Measurements from ENCODE around the gene MAGEA8.
"Not testable (repeated sequence)": the region's sequence is repeated elsewhere in the genome, so short reads cannot be mapped to it uniquely, and the experiment has no call there.

MAGEA8 gene

DNA sequence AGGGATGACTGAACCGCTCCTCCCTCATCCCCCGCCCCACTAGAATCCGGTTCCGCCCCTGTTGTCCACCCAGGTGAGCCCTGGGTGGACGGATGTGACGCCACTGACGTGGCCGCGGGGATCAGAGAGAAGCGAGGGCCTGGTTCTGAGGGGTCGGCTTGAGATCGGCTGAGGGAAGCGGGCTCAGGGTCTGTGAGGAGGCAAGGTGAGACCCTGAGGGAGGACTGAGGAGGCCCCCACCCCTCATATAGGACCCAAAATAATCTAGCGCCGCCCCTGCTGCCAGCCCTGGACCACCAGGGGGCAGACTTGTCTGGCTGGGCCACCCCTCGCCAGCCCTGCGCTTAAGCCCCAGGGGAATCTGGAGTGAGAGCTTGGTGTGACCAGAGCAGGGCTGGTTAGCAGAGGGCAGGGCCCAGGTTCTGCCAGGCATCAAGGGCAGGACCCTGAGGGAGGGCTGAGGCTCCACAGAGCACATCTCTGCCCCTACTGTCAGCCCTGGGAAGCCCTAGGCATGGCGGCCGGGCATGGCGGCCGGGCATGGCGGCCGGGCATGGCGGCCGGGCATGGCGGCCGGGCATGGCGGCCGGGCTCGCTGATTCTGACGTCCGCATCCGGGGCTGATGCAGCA is at the start of gene MAGEA8:
TSS of gene MAGEA8 (plus strand) at position 103 of the 631 bp plus-strand sequence. CDS start 3,090 bp downstream, outside the sequence.
- DNase-seq (ENCODE audit: low read depth, low spot score), result no peak

DNA sequence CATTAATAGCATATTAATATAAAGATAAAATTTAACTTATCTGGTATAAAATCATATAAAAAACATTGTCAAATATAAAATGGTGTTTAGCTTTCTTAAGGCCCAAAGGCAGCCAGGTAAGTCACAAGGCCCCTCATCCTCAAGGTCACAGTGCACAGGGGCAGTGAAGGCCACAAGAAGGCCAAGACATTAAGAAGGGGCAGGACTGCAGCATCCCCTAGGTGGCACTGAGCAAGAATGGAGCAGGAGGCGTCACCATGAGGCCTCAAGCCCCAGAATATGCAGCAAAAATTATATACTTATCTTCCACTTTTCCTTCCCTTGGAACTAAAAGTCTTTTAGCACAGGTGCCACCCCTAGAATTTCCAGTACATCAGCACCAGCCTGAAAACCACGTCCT is 49.5 kb upstream of the MAGEA8 start:
- DNase-seq (ENCODE audit: low read depth, low spot score), result no peak

DNA sequence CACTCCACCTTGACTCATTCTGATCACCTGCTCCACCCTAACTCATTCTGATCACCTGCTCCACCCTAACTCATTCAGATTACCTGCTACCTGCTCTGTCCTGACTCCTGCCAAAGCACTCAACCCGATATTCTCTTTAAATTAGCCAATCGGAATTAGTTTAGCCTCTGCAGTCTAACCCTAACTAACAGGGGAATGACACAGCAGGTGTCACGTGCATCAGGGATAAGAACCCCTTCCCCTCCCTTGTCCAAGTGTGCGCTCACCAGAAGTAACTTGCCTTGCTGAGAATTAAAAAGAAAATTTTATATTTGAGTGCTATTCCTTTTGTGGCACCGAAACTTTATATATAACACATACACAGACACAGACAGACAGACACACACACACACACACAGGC is 44.3 kb upstream of the MAGEA8 start:
- not testable (repeated sequence) for DNase-seq (ENCODE audit: low read depth, low spot score)

- DNase-seq (ENCODE audit: low read depth, low spot score), result no peak
These were observed 43.8 kb upstream of the MAGEA8 start for GRCh38 chrX:149837167-149837566.

GRCh38 chrX:149837639-149838038 is 43.3 kb upstream of the MAGEA8 start:
- DNase-seq (ENCODE audit: low read depth, low spot score), result no peak

GRCh38 chrX:149841929-149842328 is 39.1 kb upstream of the MAGEA8 start:
- DNase-seq (ENCODE audit: low read depth, low spot score), result no peak

DNA sequence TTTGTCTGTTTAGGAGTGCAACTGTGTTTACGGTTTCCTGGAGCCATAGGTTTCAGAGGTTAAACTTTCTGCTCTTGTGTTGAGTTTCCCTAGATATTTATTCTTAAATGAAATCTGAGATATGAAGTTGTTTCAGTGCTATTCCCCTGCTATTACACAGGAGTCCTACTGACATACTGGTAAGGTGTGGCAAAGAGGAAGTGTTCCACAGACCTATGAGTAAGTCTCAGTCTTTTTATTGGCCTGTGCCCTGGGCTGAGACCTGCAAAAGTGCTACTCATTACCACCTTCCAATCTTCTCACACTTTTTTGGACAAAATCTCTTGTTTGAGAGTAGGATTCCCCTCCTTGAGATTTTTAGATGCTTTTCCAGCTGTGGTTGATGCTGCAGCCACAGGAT is 35.6 kb upstream of the MAGEA8 start:
- DNase-seq (ENCODE audit: low read depth, low spot score), result no peak

GRCh38 chrX:149846789-149847188 is 34.2 kb upstream of the MAGEA8 start:
- no peak for DNase-seq (ENCODE audit: low read depth, low spot score)

- DNase-seq (ENCODE audit: low read depth, low spot score), result no peak
These were observed 32.1 kb upstream of the MAGEA8 start for GRCh38 chrX:149848855-149849254.

GRCh38 chrX:149849787-149850186 is 31.2 kb upstream of the MAGEA8 start:
- no peak for DNase-seq (ENCODE audit: low read depth, low spot score)

GRCh38 chrX:149851864-149852263 is 29.1 kb upstream of the MAGEA8 start:
- DNase-seq (ENCODE audit: low read depth, low spot score), result no peak

DNA sequence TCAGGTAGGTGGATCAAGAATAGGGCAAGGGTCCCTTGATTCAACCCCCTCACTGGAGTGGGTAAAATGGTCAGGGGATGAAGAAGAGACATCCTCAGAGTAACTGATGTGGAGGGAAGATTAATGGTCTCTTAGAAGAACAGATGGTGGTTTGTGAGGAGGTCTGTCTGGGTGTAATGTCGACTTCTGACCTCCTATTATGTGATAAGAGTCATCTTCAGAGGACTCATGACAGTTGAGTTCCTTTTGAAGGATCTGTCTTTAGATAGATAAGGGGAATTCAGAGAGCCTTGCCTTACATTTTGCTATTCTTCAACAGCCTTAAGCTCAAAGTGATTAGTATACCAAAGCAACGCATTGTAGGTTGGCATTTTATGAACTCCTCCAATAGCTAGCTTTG is 27.1 kb upstream of the MAGEA8 start:
- DNase-seq (ENCODE audit: low read depth, low spot score), result no peak

- DNase-seq (ENCODE audit: low read depth, low spot score), result no peak
These were observed 22.4 kb upstream of the MAGEA8 start for GRCh38 chrX:149858592-149858991.

DNA sequence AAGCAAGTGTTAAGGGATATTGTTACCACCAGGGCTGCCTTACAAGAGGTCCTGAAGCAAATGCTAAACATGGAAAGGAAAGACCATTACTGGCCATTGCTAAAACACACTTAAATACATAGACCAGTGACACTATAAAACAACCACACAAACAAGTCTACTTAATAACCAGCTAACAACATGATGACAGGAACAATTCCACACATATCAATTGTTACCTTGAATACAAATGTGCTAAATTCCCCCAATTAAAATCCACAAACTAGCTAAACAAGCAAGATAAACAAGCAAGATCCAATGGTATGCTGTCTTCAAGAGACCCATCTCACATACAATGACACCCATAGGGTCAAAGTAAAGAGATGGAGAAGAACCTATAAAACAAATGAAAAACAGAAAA is 20.5 kb upstream of the MAGEA8 start:
- DNase-seq (ENCODE audit: low read depth, low spot score), result no peak

DNA sequence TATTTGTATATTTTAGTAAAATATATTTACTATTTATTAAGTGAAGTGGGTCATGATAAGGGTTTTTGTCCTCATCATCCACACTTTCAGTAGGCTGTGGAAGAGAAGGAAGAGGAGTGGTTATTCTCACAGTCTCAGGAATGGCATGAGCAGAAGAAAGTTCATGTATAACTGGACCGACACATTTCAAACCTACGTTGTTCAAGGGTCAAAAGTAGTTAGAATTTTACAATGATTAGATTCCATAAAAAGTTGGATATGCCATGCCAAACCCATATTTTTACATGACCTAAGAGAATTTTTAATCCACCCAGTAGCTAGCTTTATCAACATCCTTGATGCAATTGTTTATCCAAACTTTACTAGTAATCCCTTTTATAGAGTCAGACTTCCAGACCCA is 15.6 kb upstream of the MAGEA8 start:
- DNase-seq (ENCODE audit: low read depth, low spot score), result no peak

DNA sequence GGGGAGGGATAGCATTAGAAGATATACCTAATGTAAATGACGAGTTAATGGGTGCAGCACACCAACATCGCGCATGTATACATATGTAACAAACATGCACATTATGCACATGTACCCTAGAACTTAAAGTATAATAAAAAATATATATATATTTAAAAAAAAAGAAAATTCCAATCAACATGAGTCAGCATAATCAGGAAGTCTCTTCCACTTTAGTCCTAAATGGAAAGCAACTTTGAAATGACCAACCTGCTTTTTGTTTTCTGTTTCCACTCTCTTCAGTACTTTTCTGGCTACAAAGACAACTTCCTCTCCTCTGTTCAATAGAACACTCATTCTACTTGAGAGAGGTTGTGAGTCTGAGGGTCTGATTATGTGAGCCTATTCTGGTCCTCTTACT is 13.5 kb upstream of the MAGEA8 start:
- no peak for DNase-seq (ENCODE audit: low read depth, low spot score)

GRCh38 chrX:149870840-149871239 is 10.1 kb upstream of the MAGEA8 start:
- no peak for DNase-seq (ENCODE audit: low read depth, low spot score)

GRCh38 chrX:149871433-149871832 is 9.6 kb upstream of the MAGEA8 start:
- no peak for DNase-seq (ENCODE audit: low read depth, low spot score)

DNA sequence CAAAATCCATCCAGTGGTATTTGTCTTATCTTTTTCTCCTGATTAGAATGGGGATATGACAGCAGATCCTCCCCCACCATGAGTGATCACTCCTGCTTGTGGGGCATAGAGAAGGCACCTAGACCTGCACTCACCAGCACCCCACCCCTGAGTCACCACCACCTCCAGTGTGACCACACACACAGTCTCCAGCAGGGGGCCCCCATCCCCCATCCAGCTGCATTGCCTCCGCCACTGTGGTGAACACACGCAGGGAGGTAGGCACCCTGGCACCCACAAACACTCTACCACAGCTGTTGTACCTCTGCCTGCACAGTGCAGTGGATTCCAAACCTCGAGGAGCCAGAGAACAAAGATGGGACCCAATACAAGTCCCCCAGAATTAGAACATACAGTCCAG is 9.0 kb upstream of the MAGEA8 start:
- no peak for DNase-seq (ENCODE audit: low read depth, low spot score)

DNA sequence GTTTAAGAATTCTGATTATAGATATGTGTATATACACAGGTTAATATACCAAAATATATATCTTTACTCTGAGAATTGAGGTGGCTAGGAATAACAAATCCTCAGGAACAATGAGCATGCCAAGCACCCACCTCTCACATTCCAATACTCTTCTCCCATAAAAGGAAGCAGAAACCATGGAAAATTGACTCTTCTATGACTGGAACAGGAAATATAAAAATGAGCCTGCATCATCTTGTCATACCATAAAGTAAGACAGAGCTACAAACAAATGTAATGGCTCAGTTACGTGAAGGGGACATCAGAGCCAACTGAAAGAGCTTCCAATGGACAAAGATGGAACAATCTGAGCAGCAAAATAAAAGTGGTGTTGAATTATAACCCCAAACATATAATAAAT is 3.8 kb upstream of the MAGEA8 start:
- no peak for DNase-seq (ENCODE audit: low read depth, low spot score)

DNA sequence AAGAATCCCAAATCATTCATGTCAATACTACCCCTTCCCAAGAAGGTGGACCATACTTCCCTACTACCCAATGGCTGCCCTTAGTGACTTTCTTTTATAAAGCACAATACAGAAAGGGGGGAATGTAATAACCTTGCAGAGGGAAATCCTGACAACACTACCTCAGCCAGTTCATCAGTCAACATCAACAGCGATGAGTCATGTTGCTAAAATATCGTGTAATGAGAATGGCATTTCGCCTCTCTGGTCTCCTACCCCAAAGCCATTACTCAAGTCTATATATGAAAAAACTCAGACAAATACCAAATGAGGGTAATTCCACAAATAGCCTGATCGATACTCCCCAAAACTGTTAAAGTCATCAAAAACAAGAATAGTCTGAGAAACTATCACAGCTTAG is 3.3 kb upstream of the MAGEA8 start:
- no peak for DNase-seq (ENCODE audit: low read depth, low spot score)

- not testable (repeated sequence) for DNase-seq (ENCODE audit: low read depth, low spot score)
These were observed 9.8 kb downstream of the MAGEA8 start for GRCh38 chrX:149890828-149891227.

- DNase-seq (ENCODE audit: low read depth, low spot score), result no peak
These were observed 17.6 kb downstream of the MAGEA8 start for GRCh38 chrX:149898554-149898953.

Measured in iPS DF 19.7 (cell line).